Heart left ventricle (tissue), 16 donors: ENCODE results near the gene MEX3A. TPM values are rescaled to one million over a fixed set of nuclear protein-coding genes. Genes with fewer than 3 reads are reported as not detected.

Source experiments
- ATAC-seq, 4 donors: fragments of 200-7000 bp; cut with Tn5 transposase; one replicate each; pipeline ENCODE4 v1.9.1; 2020 to 2022; ENCODE audit warnings: moderate library complexity in 4 of 4, mild to moderate bottlenecking in 3 of 4, moderate number of reproducible peaks in 1 of 4
- DNase-seq, 5 donors: peaks; one replicate each; pipeline ENCODE4 v3.0.0-alpha.2; 2020
- H3K27ac ChIP-seq, 12 donors: fragments of 200-600 bp; sonication (generic) in 4 of 12; one replicate each; pipeline versions ENCODE4 v1.5.0 to v1.8.0; 2016 to 2022; ENCODE audit warnings: mild to moderate bottlenecking in 2 of 12
- H3K27me3 ChIP-seq, 9 donors: fragments of 200-600 bp; sonication (generic) in 2 of 9; one replicate each; pipeline versions ENCODE4 v1.5.1 to v1.8.0; 2016 to 2022; ENCODE audit warnings: mild to moderate bottlenecking in 3 of 9
- H3K36me3 ChIP-seq, 9 donors: fragments of 200-600 bp; sonication (generic) in 2 of 9; one replicate each; pipeline versions ENCODE4 v1.5.0 to v1.8.0; 2018 to 2022; ENCODE audit warnings: mild to moderate bottlenecking in 2 of 9
- H3K4me1 ChIP-seq, 12 donors: fragments of 200-600 bp; sonication (generic) in 4 of 12; one replicate each; pipeline versions ENCODE4 v1.5.0 to v1.8.0; 2016 to 2022; ENCODE audit warnings: mild to moderate bottlenecking in 3 of 12
- H3K4me3 ChIP-seq, 12 donors: fragments of 200-600 bp; sonication (generic) in 4 of 12; one replicate each; pipeline versions ENCODE4 v1.5.0 to v1.8.0; 2017 to 2022; ENCODE audit warnings: mild to moderate bottlenecking in 9 of 12, moderate library complexity in 4 of 12
- H3K9me3 ChIP-seq, 12 donors: fragments of 200-600 bp; sonication (generic) in 4 of 12; one replicate each; pipeline versions ENCODE4 v1.5.0 to v1.8.0; 2016 to 2022; ENCODE audit warnings: mild to moderate bottlenecking in 1 of 12
- CTCF ChIP-seq, 12 donors: fragments of 200-600 bp; sonication (generic) in 4 of 12; IDR thresholded peaks; one replicate each; pipeline versions ENCODE4 v1.5.0 to v1.8.0; 2018 to 2022; ENCODE audit warnings: antibody characterized with exemption in 12 of 12, mild to moderate bottlenecking in 5 of 12
- POLR2A ChIP-seq, 2 donors: fragments of 450-650 bp; IDR thresholded peaks; one replicate each; pipeline ENCODE4 v1.6.1; 2017; ENCODE audit warnings: antibody characterized with exemption in 2 of 2, mild to moderate bottlenecking in 2 of 2, moderate library complexity in 2 of 2
- WGBS, 4 donors: extraction: QIAGEN DNeasy Blood & Tissue Kit in 2 of 4; methylation state at CpG; one replicate each; pipeline versions ENCODE4 v1.1.5 to v1.1.7; 2013 to 2018; 5-methylcytosine and 5-hydroxymethylcytosine counted together
- intact Hi-C, 10 donors: fragments of 100-400 bp; cut with DNase I; formaldehyde crosslinking; loops; one replicate each; pipeline versions ENCODE4 v1.11.1 to v1.14.2; 2022
- polyA plus RNA-seq, 2 donors: library from polyadenylated mRNA; stranded (reverse); fragments of 200-250 nt; gene quantifications; one replicate each; pipeline ENCODE4 v1.2.3, GENCODE V29; 2013
- total RNA-seq, 9 donors: library from RNA; depleted of rRNA in 2 of 9; stranded (reverse); fragments of >200 nt in 2 of 9; fragmentation: NEBNext Ultra II Directional in 3 of 9; extraction: Animal tissue kit (Norgen Biotek cat#: 25700) in 3 of 9; gene quantifications; one replicate each; pipeline versions ENCODE4 v1.1.0 to v1.2.4, GENCODE V29; 2016 to 2023
- donor health status: ischemic (EF 13 %, LVEDD 7.1; RV severe dilation, severe dysfunction).
- donor health status: healthy with polysubstance abuse.
- donor health status: DM: no; HTN: yes; CAD: no.
- donor health status: DM: no; HTN: no; CAD: no.
- donor health status: ischemic (EF 25% LVEDD 6.9; RV normal size, moderate dysfunction).
- donor health status: ischemic (EF 25% LVEDD 5.7; RV mildly dilated, moderate dysfunction).
- donor health status: healthy.
- donor health status: DM: yes; HTN: yes; CAD: no.
- donor health status: ischemic (EF 35%, LVEDD 5.7; RV mildly dilated, moderate dysfunction).
- donor health status: nonischemic (EF 11% LVEDD 7.7; RV severe dilation, severe dysfunction).
- donor health status: DM: yes; HTN: yes; CAD: no.
- donor health status: PGD.
- donor health status: ischemic (EF 29% LVEDD 5.4; RV normal size, mild dysfunction).
- donor health status: nonischemic (EF 23%, LVEDD 6.1; RV moderate dilation, normal function).

MEX3A gene
- total and polyA plus RNA-seq, 11 donors, result 0.12 to 0.53 (median 0.32) TPM

GRCh38 chr1:156114101-156114918, 32.0 kb upstream of the MEX3A start, which contains the start of gene LMNA:
Gene LMNA, plus strand, starts transcription at chr1:156114711. Its CDS starts 208 bp downstream, at chr1:156114919.
- peak within 1 kb of the TSS; percentile 78 to 100 (median 91) for H3K4me3 ChIP-seq
- peak; percentile 91 to 94 (median 93) for DNase-seq
- TF ChIP-seq POLR2A (IDR thresholded peaks at IDR 0.05) (peak; percentile 90 to 99), CTCF (IDR thresholded peaks at IDR 0.05) (no peak)
- H3K4me1 ChIP-seq, result peaks cover 11 to 48% (median 35%) of the 10 kb centered on the region in 12 donors
- no peaks in the 10 kb centered on the region for H3K27me3 ChIP-seq
- 2 to 8% (median 3%) methylated on average over 10 to 37 of the region's 37 CpGs for WGBS, 4 donors
- H3K9me3 ChIP-seq, result no peaks in the 10 kb centered on the region
- H3K36me3 ChIP-seq, result peaks cover 0 to 16% (median 0%) of the 10 kb centered on the region in 9 donors
- H3K27ac ChIP-seq, result peak within 1 kb of the TSS; percentile 81 to 99 (median 98)
- intact Hi-C loops, result loop anchor here in 1 of 10 donors (10.0 kb wide), 1 partner anchor 550 kb away; no protein-coding TSS in a partner anchor
- ATAC-seq, result peak; percentile 75 to 90 (median 85)

GRCh38 chr1:156113282-156113950, 31.2 kb upstream of the MEX3A start:
- TF ChIP-seq POLR2A (IDR thresholded peaks at IDR 0.05), result no peak
- no peak for TF ChIP-seq CTCF (IDR thresholded peaks at IDR 0.05)
- Histone ChIP-seq H3K27me3 (no peaks in the 10 kb centered on the region), H3K27ac (peak overlapping the region in 11 of 12 donors; percentile 96 to 99 (median 98)), H3K4me3 (peak overlapping the region in 2 of 12 donors; percentile 91 to 100), H3K36me3 (peaks cover 0 to 8% (median 0%) of the 10 kb centered on the region in 9 donors), H3K9me3 (no peaks in the 10 kb centered on the region), H3K4me1 (peaks cover 8 to 39% (median 26%) of the 10 kb centered on the region in 12 donors)
- WGBS, 4 donors, result 51 to 63% (median 53%) methylated on average over 4 of the region's 4 CpGs
- intact Hi-C loops, result loop anchor here in 1 of 10 donors (10.0 kb wide), 1 partner anchor 551 kb away; no protein-coding TSS in a partner anchor
- DNase-seq (no peak), ATAC-seq (no peak)

- H3K36me3 ChIP-seq, result peaks cover 0 to 6% (median 0%) of the 10 kb centered on the region in 9 donors
- H3K9me3 ChIP-seq, result no peaks in the 10 kb centered on the region
- WGBS, 4 donors, result 72 to 75% (median 73%) methylated on average over 10 of the region's 10 CpGs
- H3K27me3 ChIP-seq, result no peaks in the 10 kb centered on the region
- H3K27ac ChIP-seq, result peak overlapping the region in 8 of 12 donors; percentile 8 to 98 (median 24)
- DNase-seq (no peak), ATAC-seq (no peak)
- TF ChIP-seq CTCF (IDR thresholded peaks at IDR 0.05) (no peak), POLR2A (IDR thresholded peaks at IDR 0.05) (no peak)
- intact Hi-C loops, result loop anchor here in 1 of 10 donors (10.0 kb wide), 1 partner anchor 552 kb away; no protein-coding TSS in a partner anchor
- H3K4me1 ChIP-seq, result peaks cover 5 to 38% (median 19%) of the 10 kb centered on the region in 12 donors
- H3K4me3 ChIP-seq, result no peak overlapping the region
These were observed 30.2 kb upstream of the MEX3A start for GRCh38 chr1:156112276-156113137.
